Measurements from ENCODE around the gene SLC22A4. TPM values are rescaled to one million over a fixed set of nuclear protein-coding genes. Genes with fewer than 3 reads are reported as not detected.

The SLC22A4 gene
- total and polyA plus RNA-seq, 2 donors (not counting 1 experiment from before 2014, with no cell fraction given) = 0.18 TPM; not detected in 1

DNA sequence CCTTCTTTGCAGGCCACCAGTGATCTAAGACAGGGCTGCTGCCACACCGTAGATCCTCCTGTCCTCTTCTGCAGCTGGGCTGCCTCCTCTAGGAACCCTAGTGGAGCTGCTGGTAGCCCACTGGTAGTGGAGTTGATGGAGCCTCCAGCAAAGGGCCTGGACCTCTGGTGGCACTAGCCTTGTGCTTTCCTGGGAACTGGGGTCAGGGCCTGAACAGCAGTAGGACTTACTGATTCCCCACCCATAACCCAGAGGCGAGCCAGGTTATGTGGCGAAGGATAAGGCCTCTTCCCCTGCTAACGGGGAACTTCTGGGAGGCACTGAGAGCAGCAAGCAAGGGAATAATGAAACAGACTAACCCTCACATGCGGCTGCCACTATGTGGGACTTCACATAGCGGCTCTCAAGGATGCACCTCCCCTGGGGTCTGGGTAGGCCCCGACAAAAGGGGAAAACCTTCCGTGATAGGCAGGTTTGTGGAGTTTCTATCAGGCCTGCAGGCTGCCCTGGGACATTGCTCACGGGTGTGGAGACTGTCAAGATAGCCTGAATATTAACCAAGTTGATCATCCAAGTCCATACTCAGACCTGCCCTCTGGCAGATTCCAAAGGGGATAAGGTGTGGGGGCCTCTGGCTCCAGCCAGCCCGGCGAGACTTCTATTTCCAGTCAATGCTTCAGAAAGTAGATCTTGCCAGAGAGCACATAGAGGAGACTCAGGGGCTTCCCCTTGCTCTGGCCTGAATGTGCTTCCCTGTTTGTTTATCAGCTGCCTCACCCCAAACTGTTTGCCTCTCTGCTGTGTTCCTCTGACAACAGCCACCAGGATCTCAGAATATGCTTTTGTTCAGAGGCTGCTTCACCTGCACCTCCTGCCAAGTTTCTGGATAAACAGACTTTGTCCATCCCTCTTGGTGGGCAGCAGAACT, 7.4 kb downstream of the SLC22A4 start:
- 84% methylated on average over 11 of the region's 11 CpGs for WGBS (ENCODE audit: insufficient coverage)
- intact Hi-C loops (cut with micrococcal nuclease) = no loop called here

DNA sequence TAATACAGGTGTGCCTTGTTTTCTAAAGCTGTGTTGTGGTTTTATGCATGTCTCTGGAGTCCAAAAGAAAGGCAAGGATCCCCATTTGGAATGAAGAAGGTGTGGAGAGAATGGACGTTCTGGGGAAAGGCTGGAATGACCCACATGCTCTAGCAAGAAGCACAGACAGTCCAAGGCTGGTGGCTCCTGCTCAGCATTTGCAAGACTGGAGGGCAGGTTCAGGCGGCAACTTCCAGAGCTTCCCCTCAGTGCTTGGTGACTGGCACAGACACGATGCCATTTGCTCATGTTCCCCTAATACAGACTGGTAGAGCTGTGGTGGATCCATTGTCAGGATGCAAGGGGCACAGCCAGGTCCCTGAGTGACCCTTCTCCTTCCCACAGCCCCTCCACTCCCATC, 8.2 kb downstream of the SLC22A4 start:
- ChIA-PET POLR2A (no interaction called here), CTCF (interaction anchor here (0.9 kb wide), 1 partner anchor 64 kb away, joined by 3 read pairs; no protein-coding TSS in a partner anchor)
- H3K27me3 ChIP-seq (replicated peaks in 1 of 4; ENCODE audit: control extremely low read depth in 1 of 4, control insufficient read depth in 3 of 4, insufficient read depth in 4 of 4, low read length in 3 of 4) = no peaks in the 10 kb centered on the region
- ATAC-seq (ENCODE audit: low read depth) = no peak
- no peak overlapping the region for H3K4me2 ChIP-seq (replicated peaks; ENCODE audit: low read depth, low read length, poor library complexity, severe bottlenecking)
- TF ChIP-seq EZH2 (IDR thresholded peaks at IDR 0.05; ENCODE audit: borderline replicate concordance, insufficient read depth, low read depth, low read length, poor library complexity, severe bottlenecking) = no peak
- TF ChIP-seq, protein P1, sequence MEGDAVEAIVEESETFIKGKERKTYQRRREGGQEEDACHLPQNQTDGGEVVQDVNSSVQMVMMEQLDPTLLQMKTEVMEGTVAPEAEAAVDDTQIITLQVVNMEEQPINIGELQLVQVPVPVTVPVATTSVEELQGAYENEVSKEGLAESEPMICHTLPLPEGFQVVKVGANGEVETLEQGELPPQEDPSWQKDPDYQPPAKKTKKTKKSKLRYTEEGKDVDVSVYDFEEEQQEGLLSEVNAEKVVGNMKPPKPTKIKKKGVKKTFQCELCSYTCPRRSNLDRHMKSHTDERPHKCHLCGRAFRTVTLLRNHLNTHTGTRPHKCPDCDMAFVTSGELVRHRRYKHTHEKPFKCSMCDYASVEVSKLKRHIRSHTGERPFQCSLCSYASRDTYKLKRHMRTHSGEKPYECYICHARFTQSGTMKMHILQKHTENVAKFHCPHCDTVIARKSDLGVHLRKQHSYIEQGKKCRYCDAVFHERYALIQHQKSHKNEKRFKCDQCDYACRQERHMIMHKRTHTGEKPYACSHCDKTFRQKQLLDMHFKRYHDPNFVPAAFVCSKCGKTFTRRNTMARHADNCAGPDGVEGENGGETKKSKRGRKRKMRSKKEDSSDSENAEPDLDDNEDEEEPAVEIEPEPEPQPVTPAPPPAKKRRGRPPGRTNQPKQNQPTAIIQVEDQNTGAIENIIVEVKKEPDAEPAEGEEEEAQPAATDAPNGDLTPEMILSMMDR (IDR thresholded peaks at IDR 0.05) = no peak
- no peaks in the 10 kb centered on the region for H3K4me1 Mint-ChIP-seq
- H3K4me3 ChIP-seq (ENCODE audit: control extremely low read depth in 1 of 5, extremely low read depth in 1 of 5, insufficient read depth in 1 of 5, low read depth in 2 of 5, low read length in 4 of 5) = no peak overlapping the region
- no peak overlapping the region for H2AFZ ChIP-seq (ENCODE audit: insufficient read depth, low read depth, low read length, poor library complexity, severe bottlenecking)
- H4K20me1 ChIP-seq (ENCODE audit: control insufficient read depth, insufficient read depth, low read length, poor library complexity, severe bottlenecking) = no peaks in the 10 kb centered on the region
- H3K27me3 Mint-ChIP-seq = peaks cover under 1% of the 10 kb centered on the region
- H3K9ac ChIP-seq (ENCODE audit: low read length) = no peak overlapping the region
- peaks cover 7% of the 10 kb centered on the region for H3K9me3 Mint-ChIP-seq (ENCODE audit: insufficient read depth)
- no peaks in the 10 kb centered on the region for H3K4me1 ChIP-seq (ENCODE audit: control insufficient read depth in 2 of 2, insufficient read depth in 2 of 2, low read length in 2 of 2)
- WGBS (ENCODE audit: insufficient coverage) = 88% methylated on average over 2 of the region's 3 CpGs
- no peak overlapping the region for H3K27ac Mint-ChIP-seq
- no peak overlapping the region for H3K27ac ChIP-seq (ENCODE audit: low read length in 2 of 2)
- intact Hi-C loops (cut with micrococcal nuclease) = no loop called here
- H3K9me3 ChIP-seq (ENCODE audit: control extremely low read depth in 1 of 3, control insufficient read depth in 2 of 3, insufficient read depth in 1 of 3, low read length in 2 of 3) = peaks cover 0 to 4% (median 3%) of the 10 kb centered on the region in 3 donors
- H3K79me2 ChIP-seq (ENCODE audit: control insufficient read depth, insufficient read depth, low read length) = no peaks in the 10 kb centered on the region
- no peaks in the 10 kb centered on the region for H3K36me3 ChIP-seq (replicated peaks in 1 of 2; ENCODE audit: control extremely low read depth in 1 of 2, control insufficient read depth in 1 of 2, extremely low read depth in 1 of 2, insufficient read depth in 2 of 2, low read length in 1 of 2)
- no peak for DNase-seq
- H3K4me3 Mint-ChIP-seq = no peak overlapping the region

More for the DNA sequence above, 7.4 kb downstream of the SLC22A4 start:
- H3K9me3 Mint-ChIP-seq (ENCODE audit: insufficient read depth) = peaks cover 7% of the 10 kb centered on the region
- Histone ChIP-seq H3K9ac (ENCODE audit: low read length) (no peak overlapping the region), H3K79me2 (ENCODE audit: control insufficient read depth, insufficient read depth, low read length) (no peaks in the 10 kb centered on the region), H4K20me1 (ENCODE audit: control insufficient read depth, insufficient read depth, low read length, poor library complexity, severe bottlenecking) (no peaks in the 10 kb centered on the region), H3K27ac (ENCODE audit: low read length in 2 of 2) (no peak overlapping the region), H3K27me3 (replicated peaks in 1 of 4; ENCODE audit: control extremely low read depth in 1 of 4, control insufficient read depth in 3 of 4, insufficient read depth in 4 of 4, low read length in 3 of 4) (peaks cover 0 to 2% (median 0%) of the 10 kb centered on the region in 4 experiments), H3K36me3 (replicated peaks in 1 of 2; ENCODE audit: control extremely low read depth in 1 of 2, control insufficient read depth in 1 of 2, extremely low read depth in 1 of 2, insufficient read depth in 2 of 2, low read length in 1 of 2) (no peaks in the 10 kb centered on the region), H3K9me3 (ENCODE audit: control extremely low read depth in 1 of 3, control insufficient read depth in 2 of 3, insufficient read depth in 1 of 3, low read length in 2 of 3) (peaks cover 0 to 4% (median 4%) of the 10 kb centered on the region in 3 donors), H3K4me1 (ENCODE audit: control insufficient read depth in 2 of 2, insufficient read depth in 2 of 2, low read length in 2 of 2) (no peaks in the 10 kb centered on the region), H3K4me3 (ENCODE audit: control extremely low read depth in 1 of 5, extremely low read depth in 1 of 5, insufficient read depth in 1 of 5, low read depth in 2 of 5, low read length in 4 of 5) (no peak overlapping the region), H3K4me2 (replicated peaks; ENCODE audit: low read depth, low read length, poor library complexity, severe bottlenecking) (no peak overlapping the region), H2AFZ (ENCODE audit: insufficient read depth, low read depth, low read length, poor library complexity, severe bottlenecking) (no peak overlapping the region)
- TF ChIP-seq, protein P1 (IDR thresholded peaks at IDR 0.05) = no peak
- TF ChIP-seq EZH2 (IDR thresholded peaks at IDR 0.05; ENCODE audit: borderline replicate concordance, insufficient read depth, low read depth, low read length, poor library complexity, severe bottlenecking) = no peak
- ATAC-seq (ENCODE audit: low read depth) = no peak
- no peak overlapping the region for H3K27ac Mint-ChIP-seq
- H3K4me3 Mint-ChIP-seq = no peak overlapping the region
- ChIA-PET CTCF (no interaction called here), POLR2A (no interaction called here)
- no peaks in the 10 kb centered on the region for H3K4me1 Mint-ChIP-seq
- H3K27me3 Mint-ChIP-seq = peaks cover 5% of the 10 kb centered on the region
- DNase-seq = no peak
